Forelimb muscle (tissue), 1 donor: ENCODE data around the gene ZNRF3. TPM values are rescaled to one million over a fixed set of nuclear protein-coding genes. Genes with fewer than 3 reads are reported as not detected.

ENCODE experiments used
- DNase-seq: peaks from one replicate; pipeline ENCODE4 v3.0.0-alpha.2; 2013; ENCODE audit warnings: low read depth
- polyA plus RNA-seq: library from polyadenylated mRNA; unstranded; fragments of 120-200 nt; gene quantifications from one replicate; pipeline ENCODE4 v1.2.1, GENCODE V29; 2013; ENCODE audit not compliant: insufficient read length

ZNRF3 gene
- polyA plus RNA-seq, 1 donor, result 9.7 TPM

DNA sequence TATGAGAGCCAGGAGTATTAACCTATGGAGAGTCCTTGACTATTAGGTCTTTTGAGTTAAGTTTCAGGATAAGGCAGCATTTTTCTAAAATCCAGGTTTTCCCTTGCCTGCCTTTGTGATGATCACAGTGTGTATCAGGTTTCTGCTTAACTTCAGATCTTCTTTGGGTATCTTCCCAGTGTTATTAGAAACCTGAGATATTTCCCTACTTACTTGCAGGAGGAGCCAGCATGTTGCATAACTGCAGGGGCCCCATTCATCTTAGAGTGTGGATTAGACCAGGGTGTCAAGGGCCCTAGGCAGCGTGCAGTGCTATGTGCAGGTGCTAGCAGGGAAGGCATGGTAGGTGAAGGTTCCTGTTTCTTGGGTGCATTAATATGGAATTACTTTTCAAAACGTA is 69.5 kb downstream of the ZNRF3 start:
- DNase-seq, result no peak

DNA sequence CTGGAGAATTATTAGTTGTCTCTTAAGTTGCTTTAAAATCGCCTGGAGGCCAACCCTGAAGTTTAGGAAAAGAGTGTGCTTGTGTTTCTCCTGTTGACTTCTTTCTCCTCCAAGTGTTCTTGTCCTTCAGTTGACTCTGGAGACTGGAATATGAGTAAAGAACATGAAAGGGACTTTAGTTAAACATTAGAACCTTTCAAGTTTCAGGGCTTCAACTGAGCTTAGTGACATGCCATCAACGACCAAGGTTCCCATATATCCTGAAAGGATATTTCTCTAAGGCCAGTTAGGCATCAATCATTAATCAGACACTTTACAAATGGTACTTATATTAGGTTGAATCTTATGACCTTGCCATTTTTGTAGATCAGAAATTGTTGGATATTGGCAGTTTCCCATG is 70.0 kb downstream of the ZNRF3 start:
- no peak for DNase-seq

- no peak for DNase-seq
Observed at GRCh38 chr22:28953976-28954880, 70.9 kb downstream of the ZNRF3 start.

GRCh38 chr22:28955817-28956216 is 72.4 kb downstream of the ZNRF3 start:
- no peak for DNase-seq

- DNase-seq, result no peak
Observed at GRCh38 chr22:28956506-28956905, 73.1 kb downstream of the ZNRF3 start.

DNA sequence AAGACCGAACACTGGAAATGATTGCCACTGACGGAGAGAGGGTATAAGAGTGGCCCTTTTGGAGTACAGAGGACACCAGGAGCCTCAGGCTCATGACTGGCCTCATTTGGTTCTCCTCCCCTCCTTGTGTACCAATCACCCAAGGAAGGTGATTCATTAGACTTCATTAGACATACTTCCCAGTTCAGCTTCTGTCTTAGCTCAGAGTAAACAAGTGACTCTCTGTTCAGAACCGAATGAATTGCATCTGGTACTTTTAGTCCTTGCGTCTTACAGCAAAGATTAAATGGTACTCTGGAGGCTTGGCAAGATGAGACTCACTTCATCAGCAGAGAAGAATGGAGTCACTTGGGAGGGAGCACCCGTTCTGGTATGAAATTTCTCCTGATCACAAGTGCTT is 75.2 kb downstream of the ZNRF3 start:
- DNase-seq, result no peak

DNA sequence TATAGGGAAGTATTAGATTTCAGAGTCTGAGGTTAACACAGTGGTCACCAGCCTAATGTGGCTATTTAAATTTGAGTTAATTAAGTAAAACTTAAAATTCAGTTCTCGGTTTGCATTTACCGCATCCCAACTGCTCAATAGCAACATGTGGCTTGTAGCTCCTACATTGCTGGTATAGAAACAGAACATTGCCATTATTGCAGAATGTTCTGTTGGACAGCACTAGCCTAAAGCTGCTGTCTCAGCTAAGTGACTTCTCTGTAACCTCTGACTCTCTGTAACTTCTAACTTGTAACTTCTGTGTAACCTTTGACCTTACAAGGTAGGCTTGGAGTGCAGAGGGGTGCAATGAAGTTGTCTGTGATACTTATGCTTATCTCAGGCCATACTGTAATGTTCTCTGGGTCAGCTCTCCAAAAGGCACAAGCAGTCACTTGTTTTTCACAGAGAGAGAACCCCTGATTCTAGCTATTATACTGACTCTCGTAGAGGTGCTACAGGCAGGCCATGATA is 78.7 kb downstream of the ZNRF3 start:
- DNase-seq, result no peak

DNA sequence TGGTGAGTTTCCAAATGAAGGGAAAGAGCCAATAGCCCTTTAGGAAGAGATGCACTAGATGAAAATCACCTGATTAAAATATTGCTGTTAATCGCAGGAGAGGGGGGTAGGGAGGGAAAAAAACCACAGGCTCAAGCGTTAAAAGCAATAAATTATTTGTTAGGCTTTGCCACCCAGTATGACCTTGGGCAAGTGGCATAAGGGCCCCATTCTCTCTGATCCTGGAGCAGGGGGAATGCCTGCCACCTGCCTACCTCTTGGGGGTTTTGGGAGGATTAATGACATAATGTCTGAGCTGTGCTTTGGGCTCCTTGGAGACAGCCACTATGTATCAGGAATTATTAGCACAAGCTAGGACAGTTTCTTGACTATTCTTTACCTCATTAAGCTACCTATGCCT is 80.0 kb downstream of the ZNRF3 start:
- no peak for DNase-seq

DNA sequence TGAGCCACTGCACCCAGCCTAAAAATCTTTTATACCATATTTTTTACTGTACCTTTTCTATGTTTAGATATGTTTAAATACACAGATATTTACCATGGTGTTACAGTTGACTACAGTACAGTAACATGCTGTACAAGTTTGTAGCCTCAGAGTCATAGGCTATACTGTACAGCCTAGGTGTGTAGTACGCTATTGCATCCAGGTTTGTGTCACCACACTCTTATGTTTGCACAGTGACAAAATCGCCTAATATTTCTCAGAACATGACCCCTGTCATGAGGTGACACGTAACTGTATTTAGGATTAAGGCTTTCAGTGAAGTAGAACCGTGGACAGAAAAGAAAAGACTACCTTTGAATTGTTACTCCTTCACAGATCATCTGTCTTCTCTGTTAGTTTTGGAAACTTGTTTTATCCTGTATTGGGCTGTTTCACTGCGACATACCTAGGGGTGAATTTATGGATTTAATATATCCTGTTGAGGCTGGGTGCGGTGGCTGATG is 83.8 kb downstream of the ZNRF3 start:
- DNase-seq, result no peak

DNA sequence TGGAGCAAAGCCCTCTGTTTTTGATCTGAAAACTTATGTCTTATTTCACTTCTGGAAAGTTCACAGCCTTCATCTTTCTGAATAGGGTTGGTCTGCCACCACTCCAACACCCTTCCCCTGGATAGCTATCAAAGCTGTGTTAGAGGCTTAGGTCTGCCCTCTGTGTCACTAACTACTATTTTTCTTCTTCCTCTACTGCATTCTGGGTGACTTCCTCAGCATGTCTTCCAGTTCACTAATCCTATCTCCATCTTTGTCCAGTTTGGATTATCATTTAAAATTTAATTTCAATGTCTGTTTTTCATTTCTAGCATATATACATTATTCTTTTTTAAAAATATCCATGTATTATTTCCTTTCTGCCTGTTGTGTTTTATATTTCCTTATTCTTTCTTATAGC is 84.6 kb downstream of the ZNRF3 start:
- DNase-seq, result no peak

DNA sequence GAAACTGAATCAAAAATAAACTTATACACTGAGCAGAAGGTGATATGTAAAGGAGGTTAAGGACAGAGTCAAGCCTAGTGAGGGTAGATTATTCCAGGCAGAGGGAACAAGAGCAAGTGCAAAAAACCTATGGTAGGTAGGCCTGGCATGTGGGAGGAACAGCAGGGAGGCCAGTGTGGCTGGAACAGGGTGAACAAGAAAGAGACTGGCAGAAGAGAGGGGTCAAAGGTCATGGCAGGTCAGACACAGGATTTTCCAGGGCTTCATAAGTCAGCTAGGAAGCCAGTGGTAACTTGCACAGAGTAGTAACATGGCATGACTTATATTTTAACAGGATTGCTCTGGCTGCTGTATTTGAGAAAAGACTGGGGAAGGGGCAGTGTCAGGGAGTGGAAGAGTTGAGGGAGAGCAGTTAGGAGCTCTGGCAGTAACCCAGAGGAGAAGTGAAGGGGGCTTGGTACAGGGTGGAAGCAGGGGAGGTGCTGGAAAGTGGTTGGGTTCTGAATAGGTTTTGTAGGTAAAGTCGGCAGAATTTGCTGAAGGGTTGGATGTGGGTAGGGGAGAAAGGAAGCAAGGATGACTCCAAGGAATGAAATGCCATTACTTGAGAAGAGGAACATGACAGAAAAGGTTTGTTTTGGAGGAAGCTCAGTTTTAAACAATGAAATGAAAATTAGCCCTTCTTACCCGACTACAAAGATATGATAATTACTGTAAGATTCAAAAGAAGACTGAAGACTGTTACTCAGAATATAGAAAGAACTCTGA is 86.2 kb downstream of the ZNRF3 start:
- DNase-seq, result no peak

- no peak for DNase-seq
Observed at GRCh38 chr22:28973352-28973751, 90.0 kb downstream of the ZNRF3 start.

DNA sequence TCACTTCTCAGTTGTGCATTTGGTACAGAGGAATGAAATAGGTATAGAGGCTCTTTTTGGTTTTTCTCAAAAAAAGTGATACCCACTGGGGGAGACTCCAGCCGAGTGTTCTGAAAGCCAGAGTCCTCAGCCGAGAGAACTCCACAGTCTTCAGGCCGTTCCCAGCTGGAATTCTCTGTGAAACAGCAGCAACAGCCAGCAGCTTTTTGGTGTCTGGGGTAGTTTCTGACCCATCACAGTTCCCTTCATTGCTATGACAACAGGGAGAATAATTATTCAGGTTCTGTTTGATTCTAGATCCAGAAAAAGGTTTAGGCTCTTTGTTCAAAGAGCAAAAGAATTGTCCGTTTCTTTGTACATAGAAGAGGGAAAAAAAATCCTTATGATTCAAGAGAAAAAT is 93.7 kb downstream of the ZNRF3 start:
- no peak for DNase-seq

GRCh38 chr22:28977481-28977971 is 94.2 kb downstream of the ZNRF3 start:
- no peak for DNase-seq

DNA sequence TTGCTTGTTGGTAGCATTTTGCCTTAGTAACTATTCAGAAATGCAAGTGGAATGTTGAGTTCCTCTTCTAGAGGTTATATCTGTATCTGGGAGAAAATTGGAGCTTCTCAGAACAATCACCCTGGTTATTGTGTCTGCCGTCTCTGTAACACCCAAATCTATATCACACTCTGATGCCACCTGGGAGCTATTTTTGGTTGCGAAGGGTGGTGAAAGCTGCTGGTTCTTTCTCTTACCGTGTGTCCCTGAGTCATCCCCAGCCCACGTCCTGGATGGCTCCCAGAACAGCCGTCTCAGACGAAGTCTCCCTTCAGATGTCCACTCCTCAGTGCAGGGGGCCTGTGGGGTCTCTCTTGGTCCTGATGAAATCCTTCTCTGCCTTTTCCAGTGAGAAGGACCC is 94.8 kb downstream of the ZNRF3 start:
- DNase-seq, result no peak

DNA sequence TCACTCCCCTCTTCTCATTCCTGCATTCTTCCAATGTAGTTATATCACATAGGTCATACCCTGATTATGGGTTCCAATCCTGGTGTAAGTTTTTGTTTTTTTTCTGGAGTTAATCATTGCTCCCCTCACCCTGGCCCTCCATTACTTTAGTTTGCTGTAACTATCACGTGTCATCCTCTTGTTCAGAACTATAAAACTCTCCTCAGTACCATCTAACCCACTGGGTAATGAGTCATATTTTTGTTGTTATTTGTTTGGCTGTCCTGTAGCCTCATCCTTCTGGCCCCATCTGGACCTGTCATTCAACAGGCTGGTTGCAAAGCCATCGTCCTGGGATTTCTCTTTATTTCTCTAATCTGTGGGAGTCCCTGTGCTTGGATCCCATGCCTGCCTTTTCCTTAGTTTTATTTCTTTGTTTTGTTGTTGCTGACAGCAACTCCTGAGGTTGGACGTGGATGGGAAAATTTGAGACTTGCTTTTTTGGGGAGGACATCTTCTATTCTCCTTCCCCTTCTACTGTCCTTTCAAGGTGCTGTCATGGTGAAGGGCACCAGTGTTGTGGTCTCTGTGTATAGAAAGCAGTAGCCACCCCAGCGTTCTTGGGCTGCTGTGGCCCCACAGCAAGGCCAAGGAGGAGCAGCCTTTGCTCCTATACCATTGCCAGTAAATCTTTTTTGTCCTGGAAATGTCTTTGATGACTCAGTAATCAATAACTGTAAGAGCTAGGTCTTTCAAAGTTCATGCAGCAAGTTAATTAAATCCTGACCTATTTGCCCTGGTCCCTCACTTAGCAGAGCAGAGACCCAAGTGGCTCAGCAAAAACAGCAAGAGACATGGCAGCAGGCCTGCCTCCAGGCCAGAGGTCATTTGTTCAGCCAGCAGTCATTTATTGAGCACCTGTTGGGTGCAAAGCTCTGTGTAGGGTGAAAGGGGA is 95.8 kb downstream of the ZNRF3 start:
- DNase-seq, result no peak

- DNase-seq, result no peak
Observed at GRCh38 chr22:28980326-28980725, 97.0 kb downstream of the ZNRF3 start.

- no peak for DNase-seq
Observed at GRCh38 chr22:28981818-28982499, 98.6 kb downstream of the ZNRF3 start.

- no peak for DNase-seq
Observed at GRCh38 chr22:28983190-28983589, 99.8 kb downstream of the ZNRF3 start.

DNA sequence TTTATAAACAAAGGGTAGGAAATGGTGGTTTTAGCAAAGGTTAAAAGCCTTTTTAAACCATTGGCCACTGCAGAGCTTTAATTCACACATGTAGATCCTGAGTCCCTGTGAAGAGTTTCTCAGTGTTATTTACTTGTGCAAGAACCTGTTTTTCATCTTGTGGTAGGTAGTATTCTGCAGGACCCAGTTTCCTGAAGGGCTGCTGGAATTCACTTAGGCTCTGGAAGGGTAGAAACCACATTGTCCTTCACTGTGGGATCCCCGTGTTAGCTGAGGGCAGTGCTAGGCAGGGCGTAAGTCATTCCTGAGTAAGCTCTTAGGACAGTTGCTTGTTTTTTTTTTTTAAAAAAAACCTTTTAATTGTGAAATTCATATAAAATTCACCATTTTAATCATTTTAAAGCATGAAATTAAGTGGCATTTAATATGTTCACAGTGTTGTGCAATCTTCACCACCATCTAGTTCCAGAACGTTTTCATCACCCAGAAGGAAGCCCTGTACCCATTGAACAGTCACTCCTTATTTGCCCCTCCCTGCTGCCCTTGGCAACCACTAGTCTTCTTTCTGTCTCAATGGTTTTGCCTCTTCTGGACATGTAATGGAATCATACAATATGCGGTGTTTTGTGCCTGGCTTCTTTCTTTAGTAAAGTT is 100.5 kb downstream of the ZNRF3 start:
- no peak for DNase-seq
